ENCODE results near the gene LILRB5.

DNA sequence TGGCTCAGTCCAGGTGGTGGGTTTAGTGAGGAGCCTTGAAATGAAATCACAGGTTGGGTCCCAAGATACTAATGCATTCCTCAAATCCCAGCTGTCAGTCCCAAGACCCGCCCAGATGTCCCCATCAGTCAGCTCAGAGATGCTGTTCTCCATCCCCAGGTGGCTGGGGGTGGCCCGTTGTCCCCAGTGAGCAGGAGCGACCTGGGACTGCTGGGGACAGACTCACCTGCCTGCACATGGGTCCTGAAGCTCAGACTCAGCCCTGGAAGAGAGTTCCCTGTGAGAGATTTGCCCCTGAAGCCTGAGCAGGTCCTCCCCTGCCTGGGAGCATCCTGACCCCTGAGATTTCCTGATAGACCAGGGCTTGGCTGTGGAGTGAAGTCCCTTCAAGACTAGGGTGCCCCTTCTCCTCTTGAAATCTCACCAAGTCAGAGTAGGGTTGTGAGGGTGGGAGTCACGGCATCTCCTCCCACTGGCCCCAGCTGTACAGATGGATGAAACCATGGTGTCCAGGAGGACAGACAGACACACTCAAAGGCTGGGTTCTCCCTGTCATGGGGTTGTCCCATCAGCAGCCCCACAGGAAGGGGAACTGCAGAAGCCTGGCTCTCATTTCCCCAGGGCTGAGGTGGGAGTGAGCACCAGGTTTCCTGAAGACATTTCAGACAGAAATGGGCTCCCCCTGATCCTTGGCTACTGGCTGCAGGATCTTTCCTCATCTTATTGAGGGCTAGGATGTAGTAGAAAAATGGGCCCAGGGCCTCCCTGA lies 41.5 kb upstream of the LILRB5 start:
- TF ChIP-seq CTCF (conservative IDR thresholded peaks at IDR 0.05) (no peak), ZFX (IDR thresholded peaks at IDR 0.05) (no peak)

Measured in C4-2B (cell line).